GM18520 (cell line): ENCODE data around the gene CADM2.
"Not testable (repeated sequence)": the region's sequence is repeated elsewhere in the genome, so short reads cannot be mapped to it uniquely, and the experiment has no call there.

Experiments
- ATAC-seq: cut with Tn5 transposase; IDR thresholded peaks from one replicate; pipeline ENCODE4 v1.9.1; 2021; ENCODE audit not compliant: unreplicated experiment

The CADM2 gene

DNA sequence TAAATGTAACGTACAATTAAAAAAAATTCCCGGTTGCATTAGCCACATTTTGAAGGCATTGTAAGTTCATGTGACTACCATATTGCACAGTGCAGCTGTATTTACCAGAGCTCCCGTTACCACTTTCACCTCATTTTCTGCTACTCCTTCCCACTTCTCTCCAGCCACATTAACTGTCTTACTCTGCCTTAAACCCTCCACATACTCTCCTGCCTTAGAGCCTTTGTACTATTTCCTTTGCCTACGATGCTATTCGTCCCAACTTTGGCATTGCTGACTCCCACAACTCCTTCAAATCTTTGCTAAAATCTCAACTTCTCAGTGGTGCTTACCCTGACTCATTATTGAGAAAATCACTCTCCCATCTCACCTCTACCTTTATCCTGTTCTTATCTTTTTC lies 115.2 kb downstream of the CADM2 start:
- no peak for ATAC-seq

GRCh38 chr3:85075663-85076062 lies 116.9 kb downstream of the CADM2 start:
- ATAC-seq: no peak

DNA sequence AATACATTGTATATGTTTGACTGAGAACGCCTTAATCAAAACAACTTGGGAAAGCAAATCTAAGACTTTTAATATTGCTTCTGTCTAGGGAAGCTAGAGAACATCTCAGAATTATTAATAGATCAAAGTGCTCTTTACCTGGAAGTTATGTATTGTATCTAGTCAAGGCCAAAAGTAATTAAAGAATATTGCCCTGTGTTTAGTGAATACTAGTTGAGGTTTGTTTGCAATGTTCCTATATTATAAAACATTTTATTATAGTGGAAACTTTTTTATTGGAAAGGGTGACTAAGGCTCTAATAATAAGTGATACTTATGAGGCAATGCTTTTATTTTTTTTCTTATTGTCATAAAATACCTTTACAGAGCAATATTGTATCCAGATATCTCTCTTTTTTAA lies 118.2 kb downstream of the CADM2 start:
- no peak for ATAC-seq

GRCh38 chr3:85081191-85081906 lies 122.6 kb downstream of the CADM2 start:
- no peak for ATAC-seq

GRCh38 chr3:85090495-85090894 lies 131.7 kb downstream of the CADM2 start:
- no peak for ATAC-seq

GRCh38 chr3:85100316-85100715 lies 141.5 kb downstream of the CADM2 start:
- no peak for ATAC-seq

- no peak for ATAC-seq
Measured at GRCh38 chr3:85102781-85103180, 144.0 kb downstream of the CADM2 start.

DNA sequence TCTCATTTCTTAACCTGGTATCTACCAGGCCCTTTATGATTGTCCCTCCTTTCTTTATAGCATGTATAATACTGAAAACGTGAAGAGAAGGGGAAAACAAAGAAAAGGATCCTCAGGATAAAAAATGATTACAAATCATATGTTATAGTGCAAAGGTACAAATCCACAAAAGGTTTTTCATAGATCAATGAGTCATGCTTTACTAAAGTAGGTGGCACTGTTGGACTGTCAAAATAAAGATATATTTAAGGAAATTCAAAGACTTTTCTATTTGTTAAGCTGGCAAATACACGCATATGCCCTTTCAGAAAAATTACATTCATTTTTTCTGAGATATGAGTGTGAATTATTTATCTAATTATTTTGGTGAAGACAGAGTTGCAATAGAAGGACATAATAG lies 151.6 kb downstream of the CADM2 start:
- ATAC-seq: no peak

DNA sequence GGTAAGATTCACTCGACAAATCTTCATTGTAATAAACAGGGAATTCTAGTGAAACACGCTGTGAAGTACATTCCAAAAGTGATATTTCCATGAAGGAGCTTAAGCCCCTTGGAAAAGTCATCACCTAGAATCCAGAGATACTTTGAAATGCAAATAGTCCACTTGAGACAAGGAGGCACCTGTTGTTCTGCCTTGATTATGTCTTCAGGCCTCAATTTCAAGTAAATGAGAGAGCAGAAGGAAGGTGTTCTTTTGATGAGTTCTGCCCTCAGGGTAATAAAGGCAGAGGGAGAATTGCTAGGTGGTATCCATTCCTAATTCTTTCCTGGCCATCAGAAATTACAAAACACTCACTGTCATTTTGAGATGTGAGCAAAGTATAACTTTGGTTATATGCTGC lies 162.1 kb downstream of the CADM2 start:
- ATAC-seq: no peak

DNA sequence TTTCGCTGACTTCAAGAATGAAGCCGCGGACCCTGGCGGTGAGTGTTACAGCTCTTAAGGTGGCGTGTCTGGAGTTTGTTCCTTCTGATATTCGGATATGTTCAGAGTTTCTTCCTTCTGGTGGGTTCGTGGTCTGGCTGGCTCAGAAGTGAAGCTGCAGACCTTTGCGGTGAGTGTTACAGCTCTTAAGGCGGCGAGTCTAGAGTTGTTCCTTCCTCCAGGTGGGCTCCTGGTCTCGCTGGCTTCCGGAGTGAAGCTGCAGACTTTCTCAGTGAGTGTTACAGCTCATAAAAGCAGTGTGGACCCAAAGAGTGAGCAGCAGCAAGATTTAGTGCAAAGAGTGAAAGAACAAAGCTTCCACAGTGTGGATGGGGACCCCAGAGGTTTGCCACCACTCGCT lies 174.1 kb downstream of the CADM2 start:
- not testable (repeated sequence) for ATAC-seq

DNA sequence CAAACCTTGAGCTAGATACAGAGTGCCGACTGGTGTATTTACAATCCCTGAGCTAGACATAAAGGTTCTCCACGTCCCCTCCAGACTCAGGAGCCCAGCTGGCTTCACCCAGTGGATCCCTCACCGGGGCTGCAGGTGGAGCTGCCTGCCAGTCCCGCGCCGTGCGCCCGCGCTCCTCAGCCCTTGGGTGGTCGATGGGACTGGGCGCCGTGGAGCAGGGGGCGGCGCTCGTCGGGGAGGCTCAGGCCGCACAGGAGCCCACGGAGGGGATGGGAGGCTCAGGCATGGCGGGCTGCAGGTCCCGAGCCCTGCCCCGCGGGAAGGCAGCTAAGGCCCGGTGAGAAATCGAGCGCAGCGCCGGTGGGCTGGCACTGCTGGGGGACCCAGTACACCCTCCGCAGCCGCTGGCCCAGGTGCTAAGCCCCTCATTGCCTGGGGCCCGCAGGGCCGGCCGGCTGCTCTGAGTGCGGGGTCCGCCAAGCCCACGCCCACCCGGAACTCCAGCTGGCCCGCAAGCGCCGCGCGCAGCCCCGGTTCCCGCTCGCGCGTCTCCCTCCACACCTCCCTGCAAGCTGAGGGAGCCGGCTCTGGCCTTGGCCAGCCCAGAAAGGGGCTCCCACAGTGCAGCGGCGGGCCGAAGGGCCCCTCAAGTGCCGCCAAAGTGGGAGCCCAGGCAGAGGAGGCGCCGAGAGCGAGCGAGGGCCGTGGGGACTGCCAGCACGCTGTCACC lies 175.1 kb downstream of the CADM2 start:
- ATAC-seq: not testable (repeated sequence)

GRCh38 chr3:85142626-85143025 lies 183.8 kb downstream of the CADM2 start:
- ATAC-seq: no peak

GRCh38 chr3:85148036-85148435 lies 189.2 kb downstream of the CADM2 start:
- ATAC-seq: no peak

DNA sequence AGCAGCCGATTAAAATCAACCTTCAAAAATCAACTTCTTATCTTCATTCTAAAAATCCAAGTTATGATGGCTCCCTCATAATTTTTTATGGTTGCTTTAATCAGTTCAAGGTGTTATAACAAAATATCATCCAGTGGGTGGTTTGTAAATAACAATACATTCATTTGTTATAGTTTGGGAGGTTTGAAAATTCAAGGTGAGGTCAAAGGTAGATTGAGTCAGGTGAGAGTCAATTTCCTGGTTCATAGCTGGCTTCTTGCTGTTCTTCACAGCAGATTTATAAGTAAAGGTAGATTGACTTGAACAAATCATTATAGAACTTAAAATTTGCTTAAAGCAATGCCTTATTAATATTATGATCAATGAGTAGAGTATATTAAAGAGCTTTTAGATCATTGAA lies 192.8 kb downstream of the CADM2 start:
- no peak for ATAC-seq

- not testable (repeated sequence) for ATAC-seq
Measured at GRCh38 chr3:85153279-85153678, 194.5 kb downstream of the CADM2 start.

GRCh38 chr3:85159376-85159775 lies 200.6 kb downstream of the CADM2 start:
- ATAC-seq: no peak

- ATAC-seq: no peak
Measured at GRCh38 chr3:85161544-85161943, 202.8 kb downstream of the CADM2 start.

DNA sequence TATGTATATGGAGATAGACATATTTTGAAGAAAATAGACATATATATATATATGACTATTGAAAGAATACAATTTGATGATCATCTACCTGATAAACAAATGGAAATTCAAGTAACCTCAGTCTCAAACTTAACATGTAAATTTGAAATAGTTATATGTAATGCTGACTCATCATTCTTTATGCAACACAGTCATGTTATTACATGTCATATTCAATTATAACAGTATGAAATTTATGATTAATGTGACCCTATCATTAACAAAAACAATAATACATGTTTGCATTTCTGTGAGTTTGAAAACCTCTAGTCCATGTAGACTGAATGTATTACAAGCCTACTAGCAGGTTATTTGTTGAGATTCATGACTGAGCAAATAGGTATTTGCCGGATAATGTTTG lies 204.1 kb downstream of the CADM2 start:
- no peak for ATAC-seq

GRCh38 chr3:85164436-85164835 lies 205.6 kb downstream of the CADM2 start:
- ATAC-seq: no peak

DNA sequence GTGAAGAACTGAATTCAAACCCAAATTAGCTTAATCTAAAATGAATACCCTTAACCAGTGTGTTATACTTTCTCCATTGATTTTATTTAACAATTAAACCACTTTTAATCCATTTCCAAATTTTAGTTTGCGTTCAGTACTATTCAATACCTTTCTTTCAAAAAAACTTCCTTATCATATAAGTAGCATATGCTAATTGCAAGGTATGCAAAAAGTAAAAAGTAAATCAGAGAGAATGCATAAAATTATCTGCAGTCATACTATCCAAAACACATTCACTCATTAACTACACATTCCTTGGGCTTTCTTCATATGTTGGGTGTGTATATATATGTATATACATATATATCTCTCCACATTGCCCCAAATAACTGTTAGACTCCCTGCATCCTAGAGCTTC lies 208.8 kb downstream of the CADM2 start:
- no peak for ATAC-seq

GRCh38 chr3:85170646-85171045 lies 211.9 kb downstream of the CADM2 start:
- no peak for ATAC-seq

- no peak for ATAC-seq
Measured at GRCh38 chr3:85171976-85172375, 213.2 kb downstream of the CADM2 start.

DNA sequence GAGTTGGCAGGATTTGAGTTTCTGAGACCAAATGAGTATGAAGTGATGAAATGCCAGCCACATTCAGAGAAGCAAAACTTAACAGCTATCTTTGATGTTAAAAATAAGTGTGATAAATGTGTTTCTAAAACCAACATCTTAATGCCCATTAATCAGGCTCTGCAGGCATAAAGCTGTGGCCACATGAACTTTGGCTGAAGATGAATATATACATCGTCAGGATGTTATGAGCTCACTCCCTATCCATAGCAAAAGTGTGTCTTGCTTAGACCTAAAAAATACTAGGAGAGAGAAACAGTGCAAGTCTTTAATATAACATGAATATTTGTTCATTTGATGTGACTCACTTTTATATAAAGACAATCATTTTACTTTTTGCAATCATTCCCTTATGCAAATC lies 218.0 kb downstream of the CADM2 start:
- ATAC-seq: no peak
